GM18909 (cell line): Measurements from ENCODE around the gene CTSW.

Source experiments
- ATAC-seq: cut with Tn5 transposase; IDR thresholded peaks from one replicate; pipeline ENCODE4 v1.9.1; 2021; ENCODE audit warnings: mild to moderate bottlenecking; ENCODE audit not compliant: unreplicated experiment, poor library complexity

CTSW gene

GRCh38 chr11:65854852-65855837, 24.5 kb upstream of the CTSW start:
- ATAC-seq: no peak

- ATAC-seq: no peak
These were observed 23.7 kb upstream of the CTSW start for GRCh38 chr11:65855927-65856363.

GRCh38 chr11:65856689-65857499, 22.7 kb upstream of the CTSW start:
- ATAC-seq: peak; percentile 28

GRCh38 chr11:65857500-65857852, 22.2 kb upstream of the CTSW start:
- ATAC-seq: peak; percentile 3

GRCh38 chr11:65857853-65858680, 21.6 kb upstream of the CTSW start, which contains the start of gene CFL1:
Gene CFL1 (minus strand): TSS chr11:65858180. CDS start chr11:65858099, 81 bp downstream.
- ATAC-seq: peak; percentile 50

GRCh38 chr11:65858681-65859087, 21.0 kb upstream of the CTSW start:
- ATAC-seq: no peak

GRCh38 chr11:65859095-65859811, 20.4 kb upstream of the CTSW start:
- ATAC-seq: peak; percentile 55

- ATAC-seq: no peak
These were observed 19.8 kb upstream of the CTSW start for GRCh38 chr11:65859812-65860277.

GRCh38 chr11:65860278-65861164, 19.1 kb upstream of the CTSW start, which contains the start of gene MUS81:
Gene MUS81 (plus strand): TSS chr11:65860433. CDS start chr11:65860754, 321 bp downstream.
- peak; percentile 32 for ATAC-seq

GRCh38 chr11:65861165-65861505, 18.5 kb upstream of the CTSW start:
- no peak for ATAC-seq

- no peak for ATAC-seq
These were observed 18.0 kb upstream of the CTSW start for GRCh38 chr11:65861533-65862183.

- no peak for ATAC-seq
These were observed 17.4 kb upstream of the CTSW start for GRCh38 chr11:65862191-65862735.

- ATAC-seq: no peak
These were observed 16.4 kb upstream of the CTSW start for GRCh38 chr11:65862941-65863888.

- no peak for ATAC-seq
These were observed 15.5 kb upstream of the CTSW start for GRCh38 chr11:65863889-65864705.

GRCh38 chr11:65864706-65865471, 14.7 kb upstream of the CTSW start:
- no peak for ATAC-seq
